GM23338 (cell line): ENCODE measurements around the gene TSC22D3. TPM values are rescaled to one million over a fixed set of nuclear protein-coding genes. Genes with fewer than 3 reads are reported as not detected.

Experiments
- ATAC-seq: fragments of 200-7000 bp; cut with Tn5 transposase; 3 replicates; pipeline ENCODE4 v1.9.1; 2020
- DNase-seq: peaks from one replicate; pipeline ENCODE4 v3.0.0-alpha.2; 2015; ENCODE audit warnings: low spot score
- H2AFZ ChIP-seq: fragments of 200-600 bp; sonication (generic); 2 replicates; pipeline ENCODE4 v1.8.0; 2016; ENCODE audit warnings: antibody characterized with exemption, mild to moderate bottlenecking, moderate library complexity
- H3F3A ChIP-seq: fragments of 200-600 bp; sonication (generic); replicated peaks from 2 replicates; pipeline ENCODE4 v1.8.0; 2017; ENCODE audit warnings: antibody characterized with exemption, mixed run types, low read depth
- H3K27ac ChIP-seq: fragments of 200-600 bp; sonication (generic); 2 replicates; pipeline ENCODE4 v1.6.1; 2016; ENCODE audit warnings: low read depth
- H3K27me3 ChIP-seq: fragments of 200-600 bp; sonication (generic); 2 replicates; pipeline ENCODE4 v1.8.0; 2016; ENCODE audit warnings: mild to moderate bottlenecking, mixed run types, moderate library complexity; ENCODE audit not compliant: insufficient read depth
- H3K36me3 ChIP-seq: fragments of 200-600 bp; sonication (generic); 2 replicates; pipeline ENCODE4 v1.8.0; 2016; ENCODE audit warnings: mild to moderate bottlenecking; ENCODE audit not compliant: insufficient read depth
- H3K4me1 ChIP-seq: fragments of 200-600 bp; sonication (generic); 2 replicates; pipeline ENCODE4 v1.8.0; 2016; ENCODE audit warnings: mild to moderate bottlenecking, moderate library complexity; ENCODE audit not compliant: insufficient read depth
- H3K4me2 ChIP-seq: fragments of 200-600 bp; sonication (generic); 2 replicates; pipeline ENCODE4 v1.7.1; 2017; ENCODE audit warnings: mixed run types
- H3K4me3 ChIP-seq: fragments of 200-600 bp; sonication (generic); 2 replicates; pipeline ENCODE4 v1.6.1; 2016; ENCODE audit warnings: mixed run types
- H3K79me2 ChIP-seq: fragments of 200-600 bp; sonication (generic); replicated peaks from 2 replicates; pipeline ENCODE4 v1.8.0; 2017; ENCODE audit warnings: mild to moderate bottlenecking; ENCODE audit not compliant: insufficient read depth
- H3K9me2 ChIP-seq: fragments of 200-600 bp; sonication (generic); 2 replicates; pipeline ENCODE4 v1.8.0; 2017; ENCODE audit not compliant: insufficient read depth
- H4K20me1 ChIP-seq: fragments of 200-600 bp; sonication (generic); replicated peaks from 2 replicates; pipeline ENCODE4 v1.8.0; 2017; ENCODE audit warnings: mild to moderate bottlenecking; ENCODE audit not compliant: insufficient read depth
- H3K27ac Mint-ChIP-seq: 2 replicates; pipeline ENCODE4 v1.8.0; 2020; ENCODE audit warnings: inconsistent platforms, mild to moderate bottlenecking, moderate library complexity, mixed read lengths
- H3K27me3 Mint-ChIP-seq: 3 replicates; pipeline ENCODE4 v1.8.0; 2022; ENCODE audit warnings: low read depth, mild to moderate bottlenecking, moderate library complexity, mixed read lengths, inconsistent platforms; ENCODE audit not compliant: insufficient read depth, poor library complexity
- H3K36me3 Mint-ChIP-seq: 3 replicates; pipeline ENCODE4 v1.8.0; 2021; ENCODE audit warnings: low read depth, mild to moderate bottlenecking, inconsistent platforms, moderate library complexity, mixed read lengths
- H3K4me1 Mint-ChIP-seq: 3 replicates; pipeline ENCODE4 v1.8.0; 2020; ENCODE audit warnings: mild to moderate bottlenecking, inconsistent platforms, mixed read lengths
- H3K4me3 Mint-ChIP-seq: 3 replicates; pipeline ENCODE4 v1.8.0; 2021; ENCODE audit warnings: moderate library complexity, mild to moderate bottlenecking, inconsistent platforms, mixed read lengths
- H3K9me3 Mint-ChIP-seq: 3 replicates; pipeline ENCODE4 v1.8.0; 2020; ENCODE audit warnings: moderate library complexity, mild to moderate bottlenecking, inconsistent platforms, mixed read lengths
- CREB1 ChIP-seq: fragments of 250-450 bp; sonication (Bioruptor Pico); IDR thresholded peaks from 2 replicates; pipeline ENCODE4 v1.5.0; 2020; ENCODE audit warnings: low read depth, mild to moderate bottlenecking, moderate library complexity
- EZH2 ChIP-seq: fragments of 200-600 bp; sonication (generic); IDR thresholded peaks from one replicate; pipeline ENCODE4 v1.8.0; 2017; ENCODE audit warnings: antibody characterized with exemption, mild to moderate bottlenecking, low read depth; ENCODE audit not compliant: unreplicated experiment
- NANOG ChIP-seq: IDR thresholded peaks from 2 replicates; pipeline ENCODE4 v1.6.1; 2016; ENCODE audit warnings: antibody characterized with exemption, borderline replicate concordance
- POLR2AphosphoS5 ChIP-seq: IDR thresholded peaks from 2 replicates; pipeline ENCODE4 v1.6.1; 2016; ENCODE audit warnings: antibody characterized with exemption, low read depth
- STAT1 ChIP-seq: IDR thresholded peaks from one replicate; pipeline ENCODE4 v1.6.1; 2016; ENCODE audit warnings: antibody characterized with exemption; ENCODE audit not compliant: unreplicated experiment
- ZNF114 ChIP-seq: fragments of 250-450 bp; sonication (Bioruptor Pico); IDR thresholded peaks from 2 replicates; pipeline ENCODE4 v1.5.0; 2020; ENCODE audit warnings: mild to moderate bottlenecking, moderate library complexity
- ZNF331 ChIP-seq: fragments of 250-450 bp; sonication (Bioruptor Pico); IDR thresholded peaks from 2 replicates; pipeline ENCODE4 v1.5.0; 2020; ENCODE audit warnings: low read depth, mild to moderate bottlenecking, moderate library complexity
- polyA plus RNA-seq: library from polyadenylated mRNA; unstranded; fragments of >200 nt; fragmentation: Nextera tagmentation; extraction: Ambion mirVana; gene quantifications from 2 replicates; pipeline ENCODE4 v1.2.1, GENCODE V29; 2016
- total RNA-seq: library from RNA; depleted of rRNA; stranded (reverse); fragments of >200 nt; shearing (Covaris generic); gene quantifications from 2 replicates; pipeline ENCODE4 v1.2.3, GENCODE V29; 2014
- TF ChIP-seq, protein P1 (sequence below): fragments of 250-450 bp; sonication (Bioruptor Pico); IDR thresholded peaks from 2 replicates; pipeline ENCODE4 v1.5.0; 2020; ENCODE audit warnings: mild to moderate bottlenecking, moderate library complexity
- TF ChIP-seq, protein P2 (sequence below): IDR thresholded peaks from 2 replicates; pipeline ENCODE4 v1.6.1; 2016; ENCODE audit warnings: antibody characterized with exemption
- TF ChIP-seq, protein P3 (sequence below): IDR thresholded peaks from one replicate; pipeline ENCODE4 v1.6.1; 2018; ENCODE audit warnings: antibody characterized with exemption; ENCODE audit not compliant: unreplicated experiment

Gene TSC22D3
- total and polyA plus RNA-seq, 2 experiments from 2014 or later = 12.6 to 20.0 TPM

DNA sequence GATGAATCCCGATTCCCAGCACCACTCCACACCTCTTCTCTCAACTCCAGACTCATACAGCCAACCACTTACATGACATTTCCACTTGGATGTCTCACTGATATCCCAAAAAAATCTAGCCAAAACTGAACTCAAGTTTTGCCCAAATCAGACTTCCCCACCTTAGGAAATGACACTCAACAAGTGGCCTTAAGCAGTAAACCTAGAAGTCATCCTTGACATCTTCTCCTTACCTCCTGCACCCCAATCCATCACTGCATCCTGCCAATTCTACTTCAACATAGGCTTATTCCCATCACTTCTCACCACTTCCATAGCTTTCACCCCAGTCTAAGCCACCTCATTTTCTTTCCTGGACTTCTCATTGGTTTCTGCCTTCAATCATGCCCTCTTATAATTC lies 108.2 kb downstream of the TSC22D3 start:
- Mint-ChIP-seq H3K27me3 (peaks cover 2% of the 10 kb centered on the region), H3K27ac (no peak overlapping the region), H3K4me3 (no peak overlapping the region), H3K9me3 (no peaks in the 10 kb centered on the region; the same call in 2 of the 3 replicates), H3K4me1 (peaks cover 9% of the 10 kb centered on the region), H3K36me3 (no peaks in the 10 kb centered on the region)
- no peak overlapping the region for H2AFZ ChIP-seq
- no peaks in the 10 kb centered on the region for H3K79me2 ChIP-seq
- no peaks in the 10 kb centered on the region for H4K20me1 ChIP-seq
- no peak for ATAC-seq
- no peak overlapping the region for H3K27ac ChIP-seq
- no peaks in the 10 kb centered on the region for H3K36me3 ChIP-seq
- DNase-seq = no peak
- 0 out of 2 replicates have a peak, but pooled peaks cover under 1% of the 10 kb centered on the region for H3K4me1 ChIP-seq
- H3K9me2 ChIP-seq = no peaks in the 10 kb centered on the region
- H3K27me3 ChIP-seq = no peaks in the 10 kb centered on the region
- no peak overlapping the region for H3K4me2 ChIP-seq
- H3K4me3 ChIP-seq = no peak overlapping the region
- TF ChIP-seq ZNF331 (CRISPR knock-in tag) = no peak
- H3F3A ChIP-seq = no peaks in the 10 kb centered on the region

DNA sequence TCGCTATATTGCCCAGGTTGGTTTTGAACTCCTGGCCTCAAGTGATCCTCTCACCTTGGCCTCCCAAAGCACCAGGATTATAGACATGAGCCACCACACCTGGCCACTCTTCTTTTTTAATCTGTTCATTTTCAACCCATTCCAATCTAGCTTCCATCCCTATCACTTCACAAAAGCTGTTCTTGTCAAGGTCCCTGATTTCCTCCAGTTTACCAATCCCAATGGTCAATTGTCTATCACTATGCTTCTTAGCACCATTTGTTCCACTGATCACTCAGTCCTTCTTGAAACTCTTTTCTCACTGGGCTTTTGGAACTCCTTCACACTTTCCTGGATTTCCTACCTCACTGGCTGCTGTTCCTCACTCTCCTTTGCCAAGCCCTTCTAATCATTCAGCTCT lies 108.7 kb downstream of the TSC22D3 start:
- no peaks in the 10 kb centered on the region for H3F3A ChIP-seq
- ATAC-seq (no peak), DNase-seq (no peak)
- Mint-ChIP-seq H3K27me3 (peaks cover 2% of the 10 kb centered on the region), H3K27ac (no peak overlapping the region), H3K36me3 (no peaks in the 10 kb centered on the region), H3K4me3 (no peak overlapping the region), H3K9me3 (no peaks in the 10 kb centered on the region; the same call in 2 of the 3 replicates), H3K4me1 (peaks cover 12% of the 10 kb centered on the region)
- H2AFZ ChIP-seq = no peak overlapping the region
- H3K27me3 ChIP-seq = no peaks in the 10 kb centered on the region
- no peak overlapping the region for H3K4me2 ChIP-seq
- H3K79me2 ChIP-seq = no peaks in the 10 kb centered on the region
- no peaks in the 10 kb centered on the region for H3K9me2 ChIP-seq
- H4K20me1 ChIP-seq = no peaks in the 10 kb centered on the region
- H3K4me1 ChIP-seq = 0 out of 2 replicates have a peak, but pooled peaks cover 4% of the 10 kb centered on the region
- no peak overlapping the region for H3K27ac ChIP-seq
- H3K4me3 ChIP-seq = no peak overlapping the region
- no peaks in the 10 kb centered on the region for H3K36me3 ChIP-seq
- TF ChIP-seq, protein P1, sequence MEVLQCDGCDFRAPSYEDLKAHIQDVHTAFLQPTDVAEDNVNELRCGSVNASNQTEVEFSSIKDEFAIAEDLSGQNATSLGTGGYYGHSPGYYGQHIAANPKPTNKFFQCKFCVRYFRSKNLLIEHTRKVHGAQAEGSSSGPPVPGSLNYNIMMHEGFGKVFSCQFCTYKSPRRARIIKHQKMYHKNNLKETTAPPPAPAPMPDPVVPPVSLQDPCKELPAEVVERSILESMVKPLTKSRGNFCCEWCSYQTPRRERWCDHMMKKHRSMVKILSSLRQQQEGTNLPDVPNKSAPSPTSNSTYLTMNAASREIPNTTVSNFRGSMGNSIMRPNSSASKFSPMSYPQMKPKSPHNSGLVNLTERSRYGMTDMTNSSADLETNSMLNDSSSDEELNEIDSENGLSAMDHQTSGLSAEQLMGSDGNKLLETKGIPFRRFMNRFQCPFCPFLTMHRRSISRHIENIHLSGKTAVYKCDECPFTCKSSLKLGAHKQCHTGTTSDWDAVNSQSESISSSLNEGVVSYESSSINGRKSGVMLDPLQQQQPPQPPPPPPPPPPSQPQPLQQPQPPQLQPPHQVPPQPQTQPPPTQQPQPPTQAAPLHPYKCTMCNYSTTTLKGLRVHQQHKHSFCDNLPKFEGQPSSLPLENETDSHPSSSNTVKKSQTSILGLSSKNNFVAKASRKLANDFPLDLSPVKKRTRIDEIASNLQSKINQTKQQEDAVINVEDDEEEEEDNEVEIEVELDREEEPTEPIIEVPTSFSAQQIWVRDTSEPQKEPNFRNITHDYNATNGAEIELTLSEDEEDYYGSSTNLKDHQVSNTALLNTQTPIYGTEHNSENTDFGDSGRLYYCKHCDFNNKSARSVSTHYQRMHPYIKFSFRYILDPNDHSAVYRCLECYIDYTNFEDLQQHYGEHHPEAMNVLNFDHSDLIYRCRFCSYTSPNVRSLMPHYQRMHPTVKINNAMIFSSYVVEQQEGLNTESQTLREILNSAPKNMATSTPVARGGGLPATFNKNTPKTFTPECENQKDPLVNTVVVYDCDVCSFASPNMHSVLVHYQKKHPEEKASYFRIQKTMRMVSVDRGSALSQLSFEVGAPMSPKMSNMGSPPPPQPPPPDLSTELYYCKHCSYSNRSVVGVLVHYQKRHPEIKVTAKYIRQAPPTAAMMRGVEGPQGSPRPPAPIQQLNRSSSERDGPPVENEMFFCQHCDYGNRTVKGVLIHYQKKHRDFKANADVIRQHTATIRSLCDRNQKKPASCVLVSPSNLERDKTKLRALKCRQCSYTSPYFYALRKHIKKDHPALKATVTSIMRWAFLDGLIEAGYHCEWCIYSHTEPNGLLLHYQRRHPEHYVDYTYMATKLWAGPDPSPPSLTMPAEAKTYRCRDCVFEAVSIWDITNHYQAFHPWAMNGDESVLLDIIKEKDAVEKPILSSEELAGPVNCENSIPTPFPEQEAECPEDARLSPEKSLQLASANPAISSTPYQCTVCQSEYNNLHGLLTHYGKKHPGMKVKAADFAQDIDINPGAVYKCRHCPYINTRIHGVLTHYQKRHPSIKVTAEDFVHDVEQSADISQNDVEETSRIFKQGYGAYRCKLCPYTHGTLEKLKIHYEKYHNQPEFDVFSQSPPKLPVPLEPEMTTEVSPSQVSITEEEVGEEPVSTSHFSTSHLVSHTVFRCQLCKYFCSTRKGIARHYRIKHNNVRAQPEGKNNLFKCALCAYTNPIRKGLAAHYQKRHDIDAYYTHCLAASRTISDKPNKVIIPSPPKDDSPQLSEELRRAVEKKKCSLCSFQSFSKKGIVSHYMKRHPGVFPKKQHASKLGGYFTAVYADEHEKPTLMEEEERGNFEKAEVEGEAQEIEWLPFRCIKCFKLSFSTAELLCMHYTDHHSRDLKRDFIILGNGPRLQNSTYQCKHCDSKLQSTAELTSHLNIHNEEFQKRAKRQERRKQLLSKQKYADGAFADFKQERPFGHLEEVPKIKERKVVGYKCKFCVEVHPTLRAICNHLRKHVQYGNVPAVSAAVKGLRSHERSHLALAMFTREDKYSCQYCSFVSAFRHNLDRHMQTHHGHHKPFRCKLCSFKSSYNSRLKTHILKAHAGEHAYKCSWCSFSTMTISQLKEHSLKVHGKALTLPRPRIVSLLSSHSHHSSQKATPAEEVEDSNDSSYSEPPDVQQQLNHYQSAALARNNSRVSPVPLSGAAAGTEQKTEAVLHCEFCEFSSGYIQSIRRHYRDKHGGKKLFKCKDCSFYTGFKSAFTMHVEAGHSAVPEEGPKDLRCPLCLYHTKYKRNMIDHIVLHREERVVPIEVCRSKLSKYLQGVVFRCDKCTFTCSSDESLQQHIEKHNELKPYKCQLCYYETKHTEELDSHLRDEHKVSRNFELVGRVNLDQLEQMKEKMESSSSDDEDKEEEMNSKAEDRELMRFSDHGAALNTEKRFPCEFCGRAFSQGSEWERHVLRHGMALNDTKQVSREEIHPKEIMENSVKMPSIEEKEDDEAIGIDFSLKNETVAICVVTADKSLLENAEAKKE (CRISPR knock-in tag) = no peak
- TF ChIP-seq, protein P2, sequence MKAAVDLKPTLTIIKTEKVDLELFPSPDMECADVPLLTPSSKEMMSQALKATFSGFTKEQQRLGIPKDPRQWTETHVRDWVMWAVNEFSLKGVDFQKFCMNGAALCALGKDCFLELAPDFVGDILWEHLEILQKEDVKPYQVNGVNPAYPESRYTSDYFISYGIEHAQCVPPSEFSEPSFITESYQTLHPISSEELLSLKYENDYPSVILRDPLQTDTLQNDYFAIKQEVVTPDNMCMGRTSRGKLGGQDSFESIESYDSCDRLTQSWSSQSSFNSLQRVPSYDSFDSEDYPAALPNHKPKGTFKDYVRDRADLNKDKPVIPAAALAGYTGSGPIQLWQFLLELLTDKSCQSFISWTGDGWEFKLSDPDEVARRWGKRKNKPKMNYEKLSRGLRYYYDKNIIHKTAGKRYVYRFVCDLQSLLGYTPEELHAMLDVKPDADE = no peak
- TF ChIP-seq CREB1 (CRISPR knock-in tag) (no peak), EZH2 (no peak), STAT1 (no peak), NANOG (no peak), ZNF114 (no peak), ZNF331 (CRISPR knock-in tag) (no peak), POLR2AphosphoS5 (no peak)
- TF ChIP-seq, protein P3, sequence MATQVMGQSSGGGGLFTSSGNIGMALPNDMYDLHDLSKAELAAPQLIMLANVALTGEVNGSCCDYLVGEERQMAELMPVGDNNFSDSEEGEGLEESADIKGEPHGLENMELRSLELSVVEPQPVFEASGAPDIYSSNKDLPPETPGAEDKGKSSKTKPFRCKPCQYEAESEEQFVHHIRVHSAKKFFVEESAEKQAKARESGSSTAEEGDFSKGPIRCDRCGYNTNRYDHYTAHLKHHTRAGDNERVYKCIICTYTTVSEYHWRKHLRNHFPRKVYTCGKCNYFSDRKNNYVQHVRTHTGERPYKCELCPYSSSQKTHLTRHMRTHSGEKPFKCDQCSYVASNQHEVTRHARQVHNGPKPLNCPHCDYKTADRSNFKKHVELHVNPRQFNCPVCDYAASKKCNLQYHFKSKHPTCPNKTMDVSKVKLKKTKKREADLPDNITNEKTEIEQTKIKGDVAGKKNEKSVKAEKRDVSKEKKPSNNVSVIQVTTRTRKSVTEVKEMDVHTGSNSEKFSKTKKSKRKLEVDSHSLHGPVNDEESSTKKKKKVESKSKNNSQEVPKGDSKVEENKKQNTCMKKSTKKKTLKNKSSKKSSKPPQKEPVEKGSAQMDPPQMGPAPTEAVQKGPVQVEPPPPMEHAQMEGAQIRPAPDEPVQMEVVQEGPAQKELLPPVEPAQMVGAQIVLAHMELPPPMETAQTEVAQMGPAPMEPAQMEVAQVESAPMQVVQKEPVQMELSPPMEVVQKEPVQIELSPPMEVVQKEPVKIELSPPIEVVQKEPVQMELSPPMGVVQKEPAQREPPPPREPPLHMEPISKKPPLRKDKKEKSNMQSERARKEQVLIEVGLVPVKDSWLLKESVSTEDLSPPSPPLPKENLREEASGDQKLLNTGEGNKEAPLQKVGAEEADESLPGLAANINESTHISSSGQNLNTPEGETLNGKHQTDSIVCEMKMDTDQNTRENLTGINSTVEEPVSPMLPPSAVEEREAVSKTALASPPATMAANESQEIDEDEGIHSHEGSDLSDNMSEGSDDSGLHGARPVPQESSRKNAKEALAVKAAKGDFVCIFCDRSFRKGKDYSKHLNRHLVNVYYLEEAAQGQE = no peak
